ENCODE measurements around the gene ARGFX. TPM values are rescaled to one million over a fixed set of nuclear protein-coding genes. Genes with fewer than 3 reads are reported as not detected.

The ARGFX gene
- total RNA-seq (2021; fragmentation: NEBNext Ultra II Directional; extraction: Animal tissue kit (Norgen Biotek cat#: 25700)) = not detected
- long read RNA-seq = 0 reads

- Mint-ChIP-seq H3K36me3 (ENCODE audit: low read depth) (no peaks in the 10 kb centered on the region), H3K4me3 (no peak within 1 kb of the TSS), H3K27ac (no peak within 1 kb of the TSS), H3K9me3 (no peaks in the 10 kb centered on the region), H3K4me1 (ENCODE audit: low read depth) (no peaks in the 10 kb centered on the region), H3K27me3 (ENCODE audit: insufficient read depth) (peaks cover 9% of the 10 kb centered on the region)
- TF ChIP-seq CTCF (IDR thresholded peaks at IDR 0.05) = no peak
- no peak for DNase-seq
These were observed at the start of gene ARGFX for GRCh38 chr3:121567649-121568048. Gene ARGFX (plus strand): TSS chr3:121567949. CDS start chr3:121570714, 2,765 bp downstream.

- no peak overlapping the region for H3K27ac Mint-ChIP-seq
- H3K27me3 Mint-ChIP-seq (ENCODE audit: insufficient read depth) = no peaks in the 10 kb centered on the region
- H3K4me3 Mint-ChIP-seq = no peak overlapping the region
- TF ChIP-seq CTCF (IDR thresholded peaks at IDR 0.05) = no peak
- DNase-seq = no peak
- peaks cover 27% of the 10 kb centered on the region; the same call in 1 of the 2 replicates for H3K36me3 Mint-ChIP-seq (ENCODE audit: low read depth)
- no peaks in the 10 kb centered on the region for H3K9me3 Mint-ChIP-seq
- peaks cover 8% of the 10 kb centered on the region for H3K4me1 Mint-ChIP-seq (ENCODE audit: low read depth)
These were observed 49.6 kb upstream of the ARGFX start for GRCh38 chr3:121517953-121518655.

GRCh38 chr3:121520510-121520909, 47.2 kb upstream of the ARGFX start:
- Mint-ChIP-seq H3K27me3 (ENCODE audit: insufficient read depth) (no peaks in the 10 kb centered on the region), H3K9me3 (no peaks in the 10 kb centered on the region), H3K4me3 (no peak overlapping the region), H3K27ac (no peak overlapping the region), H3K36me3 (ENCODE audit: low read depth) (peaks cover 27% of the 10 kb centered on the region; the same call in 1 of the 2 replicates), H3K4me1 (ENCODE audit: low read depth) (peaks cover 9% of the 10 kb centered on the region)
- no peak for TF ChIP-seq CTCF (IDR thresholded peaks at IDR 0.05)
- DNase-seq = no peak

- TF ChIP-seq CTCF (IDR thresholded peaks at IDR 0.05) = peak; percentile 80
- no peak overlapping the region for H3K4me3 Mint-ChIP-seq
- peaks cover 13% of the 10 kb centered on the region; the same call in 1 of the 2 replicates for H3K36me3 Mint-ChIP-seq (ENCODE audit: low read depth)
- no peaks in the 10 kb centered on the region for H3K9me3 Mint-ChIP-seq
- H3K27me3 Mint-ChIP-seq (ENCODE audit: insufficient read depth) = no peaks in the 10 kb centered on the region
- DNase-seq = peak; percentile 22
- no peak overlapping the region for H3K27ac Mint-ChIP-seq
- H3K4me1 Mint-ChIP-seq (ENCODE audit: low read depth) = peaks cover 6% of the 10 kb centered on the region; the same call in 1 of the 2 replicates
These were observed 38.4 kb upstream of the ARGFX start for GRCh38 chr3:121529308-121529707.

- DNase-seq = no peak
- TF ChIP-seq CTCF (IDR thresholded peaks at IDR 0.05) = no peak
- no peak overlapping the region for H3K4me3 Mint-ChIP-seq
- no peaks in the 10 kb centered on the region for H3K9me3 Mint-ChIP-seq
- H3K36me3 Mint-ChIP-seq (ENCODE audit: low read depth) = peaks cover 6% of the 10 kb centered on the region; the same call in 1 of the 2 replicates
- H3K27ac Mint-ChIP-seq = no peak overlapping the region
- no peaks in the 10 kb centered on the region for H3K27me3 Mint-ChIP-seq (ENCODE audit: insufficient read depth)
- no peaks in the 10 kb centered on the region; the same call in 1 of the 2 replicates for H3K4me1 Mint-ChIP-seq (ENCODE audit: low read depth)
These were observed 36.5 kb upstream of the ARGFX start for GRCh38 chr3:121531269-121531668.
